ENCODE data around the gene CCL24.
"Not testable (repeated sequence)": the region's sequence is repeated elsewhere in the genome, so short reads cannot be mapped to it uniquely, and the experiment has no call there.

The CCL24 gene

GRCh38 chr7:75813781-75814236 is at the start of gene CCL24:
TSS of gene CCL24 (minus strand) at chr7:75813806. CDS start at chr7:75813715, 91 bp downstream.
- no peak for DNase-seq (ENCODE audit: extremely low read depth in 1 of 2, low read depth in 1 of 2)

- no peak for DNase-seq (ENCODE audit: extremely low read depth in 1 of 2, low read depth in 1 of 2)
Observed at GRCh38 chr7:75861636-75862035, 48.0 kb upstream of the CCL24 start.

GRCh38 chr7:75858410-75858809 is 44.8 kb upstream of the CCL24 start:
- no peak for DNase-seq (ENCODE audit: extremely low read depth in 1 of 2, low read depth in 1 of 2)

- DNase-seq (ENCODE audit: extremely low read depth in 1 of 2, low read depth in 1 of 2): no peak
Observed at GRCh38 chr7:75856536-75856935, 42.9 kb upstream of the CCL24 start.

GRCh38 chr7:75854813-75855345 is 41.3 kb upstream of the CCL24 start:
- DNase-seq (ENCODE audit: extremely low read depth in 1 of 2, low read depth in 1 of 2): not testable (repeated sequence)

GRCh38 chr7:75854233-75854632 is 40.6 kb upstream of the CCL24 start:
- no peak for DNase-seq (ENCODE audit: extremely low read depth in 1 of 2, low read depth in 1 of 2)

GRCh38 chr7:75850235-75850634 is 36.6 kb upstream of the CCL24 start:
- no peak for DNase-seq (ENCODE audit: extremely low read depth in 1 of 2, low read depth in 1 of 2)

- DNase-seq (ENCODE audit: extremely low read depth in 1 of 2, low read depth in 1 of 2): no peak
Observed at GRCh38 chr7:75849573-75849972, 36.0 kb upstream of the CCL24 start.

- DNase-seq (ENCODE audit: extremely low read depth in 1 of 2, low read depth in 1 of 2): no peak
Observed at GRCh38 chr7:75847707-75848106, 34.1 kb upstream of the CCL24 start.

GRCh38 chr7:75845132-75845531 is 31.5 kb upstream of the CCL24 start:
- DNase-seq (ENCODE audit: extremely low read depth in 1 of 2, low read depth in 1 of 2): not testable (repeated sequence)

GRCh38 chr7:75844158-75844557 is 30.6 kb upstream of the CCL24 start:
- no peak for DNase-seq (ENCODE audit: extremely low read depth in 1 of 2, low read depth in 1 of 2)

- DNase-seq (ENCODE audit: extremely low read depth in 1 of 2, low read depth in 1 of 2): no peak
Observed at GRCh38 chr7:75843613-75844116, 30.1 kb upstream of the CCL24 start.

- no peak for DNase-seq (ENCODE audit: extremely low read depth in 1 of 2, low read depth in 1 of 2)
Observed at GRCh38 chr7:75842836-75843446, 29.3 kb upstream of the CCL24 start.

- DNase-seq (ENCODE audit: extremely low read depth in 1 of 2, low read depth in 1 of 2): no peak
Observed at GRCh38 chr7:75840029-75840428, 26.4 kb upstream of the CCL24 start.

GRCh38 chr7:75838281-75838930 is 24.8 kb upstream of the CCL24 start:
- not testable (repeated sequence) for DNase-seq (ENCODE audit: extremely low read depth in 1 of 2, low read depth in 1 of 2)

GRCh38 chr7:75836798-75837197 is 23.2 kb upstream of the CCL24 start:
- no peak for DNase-seq (ENCODE audit: extremely low read depth in 1 of 2, low read depth in 1 of 2)

- no peak for DNase-seq (ENCODE audit: extremely low read depth in 1 of 2, low read depth in 1 of 2)
Observed at GRCh38 chr7:75835688-75836285, 22.2 kb upstream of the CCL24 start.

- not testable (repeated sequence) for DNase-seq (ENCODE audit: extremely low read depth in 1 of 2, low read depth in 1 of 2)
Observed at GRCh38 chr7:75833662-75834061, 20.1 kb upstream of the CCL24 start.

GRCh38 chr7:75830978-75831377 is 17.4 kb upstream of the CCL24 start:
- DNase-seq (ENCODE audit: extremely low read depth in 1 of 2, low read depth in 1 of 2): no peak

GRCh38 chr7:75829656-75830055 is 16.1 kb upstream of the CCL24 start:
- not testable (repeated sequence) for DNase-seq (ENCODE audit: extremely low read depth in 1 of 2, low read depth in 1 of 2)

- DNase-seq (ENCODE audit: extremely low read depth in 1 of 2, low read depth in 1 of 2): no peak
Observed at GRCh38 chr7:75823198-75823910, 9.7 kb upstream of the CCL24 start.
